Ectodermal cell (in vitro differentiated cells): ENCODE results near the gene BDP1.
"Not testable (repeated sequence)": the region's sequence is repeated elsewhere in the genome, so short reads cannot be mapped to it uniquely, and the experiment has no call there.

Experiments used
- H3K27ac ChIP-seq: 2 replicates; pipeline ENCODE4 v1.7.0; 2013; ENCODE audit warnings: mild to moderate bottlenecking, low read depth, low read length; ENCODE audit not compliant: insufficient read depth, poor library complexity, severe bottlenecking
- H3K27me3 ChIP-seq: 2 replicates; pipeline ENCODE4 v1.7.0; 2013; ENCODE audit warnings: mild to moderate bottlenecking, low read length; ENCODE audit not compliant: insufficient read depth, control insufficient read depth, poor library complexity, severe bottlenecking
- H3K36me3 ChIP-seq: one replicate; pipeline ENCODE4 v1.7.0; 2013; ENCODE audit warnings: low read length; ENCODE audit not compliant: control insufficient read depth, insufficient read depth
- H3K4me1 ChIP-seq: one replicate; pipeline ENCODE4 v1.7.0; 2013; ENCODE audit warnings: low read length; ENCODE audit not compliant: control insufficient read depth, insufficient read depth
- H3K4me3 ChIP-seq: 2 replicates; pipeline ENCODE4 v1.7.0; 2013; ENCODE audit warnings: low read depth, low read length, control low read depth; ENCODE audit not compliant: insufficient read depth
- H3K9me3 ChIP-seq: 2 replicates; pipeline ENCODE4 v1.7.0; 2013; ENCODE audit warnings: mild to moderate bottlenecking, low read length, moderate library complexity; ENCODE audit not compliant: control insufficient read depth
- WGBS, 2 experiments: methylation state at CpG; one replicate each; pipeline ENCODE4 v1.1.7; 2013; ENCODE audit warnings: missing lambda C conversion rate in 2 of 2; 5-methylcytosine and 5-hydroxymethylcytosine counted together

BDP1 gene

GRCh38 chr5:71503536-71503935 is 48.1 kb downstream of the BDP1 start:
- Histone ChIP-seq H3K36me3 (peaks cover 34% of the 10 kb centered on the region), H3K27ac (no peak overlapping the region), H3K4me3 (no peak overlapping the region), H3K4me1 (no peaks in the 10 kb centered on the region), H3K27me3 (no peaks in the 10 kb centered on the region), H3K9me3 (no peaks in the 10 kb centered on the region)
- WGBS, 2 experiments, result 85 to 91% methylated on average over 2 of the region's 2 CpGs

GRCh38 chr5:71522151-71522550 is 66.7 kb downstream of the BDP1 start:
- Histone ChIP-seq H3K4me3 (no peak overlapping the region), H3K27ac (no peak overlapping the region), H3K36me3 (peaks cover 26% of the 10 kb centered on the region), H3K27me3 (no peaks in the 10 kb centered on the region), H3K4me1 (no peaks in the 10 kb centered on the region), H3K9me3 (no peaks in the 10 kb centered on the region)
- WGBS, 2 experiments, result 93 to 96% methylated on average over 1 of the region's 1 CpG

GRCh38 chr5:71525611-71526010 is 70.2 kb downstream of the BDP1 start:
- H3K4me1 ChIP-seq, H3K27ac ChIP-seq, H3K27me3 ChIP-seq, H3K9me3 ChIP-seq, H3K4me3 ChIP-seq: not testable (repeated sequence)
- WGBS, 2 experiments, result 95 to 96% methylated on average over 24 of the region's 26 CpGs
- H3K36me3 ChIP-seq, result peaks cover 19% of the 10 kb centered on the region

GRCh38 chr5:71528206-71528605 is 72.8 kb downstream of the BDP1 start:
- Histone ChIP-seq H3K27ac (no peak overlapping the region), H3K4me3 (no peak overlapping the region), H3K36me3 (peaks cover 11% of the 10 kb centered on the region), H3K9me3 (no peaks in the 10 kb centered on the region), H3K27me3 (no peaks in the 10 kb centered on the region), H3K4me1 (no peaks in the 10 kb centered on the region)
- WGBS, 2 experiments, result 98% methylated on average over 3 of the region's 3 CpGs

- Histone ChIP-seq H3K4me1 (no peaks in the 10 kb centered on the region), H3K27me3 (no peaks in the 10 kb centered on the region), H3K27ac (no peak overlapping the region), H3K4me3 (no peak overlapping the region), H3K36me3 (no peaks in the 10 kb centered on the region), H3K9me3 (no peaks in the 10 kb centered on the region)
- 97% methylated on average over 1 of the region's 1 CpG for WGBS, 2 experiments
These were observed 74.2 kb downstream of the BDP1 start for GRCh38 chr5:71529682-71530081.

- H3K27ac ChIP-seq, result no peak overlapping the region
- H3K4me1 ChIP-seq, result no peaks in the 10 kb centered on the region
- 92% methylated on average over 3 of the region's 3 CpGs for WGBS, 2 experiments
- H3K9me3 ChIP-seq, result no peaks in the 10 kb centered on the region
- no peaks in the 10 kb centered on the region for H3K36me3 ChIP-seq
- no peaks in the 10 kb centered on the region for H3K27me3 ChIP-seq
- H3K4me3 ChIP-seq, result no peak overlapping the region
These were observed 77.7 kb downstream of the BDP1 start for GRCh38 chr5:71533142-71533541.

GRCh38 chr5:71533615-71534014 is 78.2 kb downstream of the BDP1 start:
- Histone ChIP-seq H3K27ac (no peak overlapping the region), H3K9me3 (no peaks in the 10 kb centered on the region), H3K27me3 (no peaks in the 10 kb centered on the region), H3K4me3 (no peak overlapping the region), H3K4me1 (no peaks in the 10 kb centered on the region), H3K36me3 (peaks cover 3% of the 10 kb centered on the region)
- 100% methylated on average over 1 of the region's 1 CpG for WGBS, 2 experiments

- no peak overlapping the region for H3K4me3 ChIP-seq
- no peaks in the 10 kb centered on the region for H3K4me1 ChIP-seq
- H3K36me3 ChIP-seq, result peaks cover 3% of the 10 kb centered on the region
- H3K27me3 ChIP-seq, result no peaks in the 10 kb centered on the region
- no peaks in the 10 kb centered on the region for H3K9me3 ChIP-seq
- H3K27ac ChIP-seq, result no peak overlapping the region
- 85 to 93% methylated on average over 3 of the region's 3 CpGs for WGBS, 2 experiments
These were observed 82.2 kb downstream of the BDP1 start for GRCh38 chr5:71537687-71538086.

GRCh38 chr5:71550885-71551284 is 95.4 kb downstream of the BDP1 start:
- H3K27me3 ChIP-seq, H3K4me3 ChIP-seq, H3K9me3 ChIP-seq, H3K4me1 ChIP-seq, H3K27ac ChIP-seq: not testable (repeated sequence)
- peaks cover 38% of the 10 kb centered on the region for H3K36me3 ChIP-seq
- 92 to 95% methylated on average over 5 to 6 of the region's 7 CpGs for WGBS, 2 experiments

GRCh38 chr5:71551582-71551981 is 96.1 kb downstream of the BDP1 start:
- H3K36me3 ChIP-seq, result peaks cover 37% of the 10 kb centered on the region
- not testable (repeated sequence) for H3K27me3 ChIP-seq, H3K4me3 ChIP-seq, H3K27ac ChIP-seq, H3K4me1 ChIP-seq, H3K9me3 ChIP-seq
- WGBS, 2 experiments, result 94 to 95% methylated on average over 17 to 22 of the region's 27 CpGs

GRCh38 chr5:71552026-71552749 is 96.7 kb downstream of the BDP1 start:
- H3K27me3 ChIP-seq, result not testable (repeated sequence)
- peaks cover 35% of the 10 kb centered on the region for H3K36me3 ChIP-seq

More at GRCh38 chr5:71552026-71552749, 96.7 kb downstream of the BDP1 start:
- not testable (repeated sequence) for H3K9me3 ChIP-seq, H3K4me1 ChIP-seq, H3K4me3 ChIP-seq, H3K27ac ChIP-seq
- WGBS, 2 experiments, result 95 to 96% methylated on average over 46 to 53 of the region's 53 CpGs
